NCI-H1436 treated with DMSO at 0.1 percent for 48 hours (cell line): ENCODE data around the gene DEPP1.

Experiments
- DNase-seq: peaks from one replicate; lab custom pipeline; 2025; lab: John Stamatoyannopoulos, UW

DEPP1 gene

GRCh38 chr10:44932517-44933450, 45.8 kb downstream of the DEPP1 start:
- DNase-seq: no peak

- DNase-seq: no peak
Measured at GRCh38 chr10:44931621-44932516, 46.7 kb downstream of the DEPP1 start.

- DNase-seq: no peak
Measured at GRCh38 chr10:44930904-44931620, 47.5 kb downstream of the DEPP1 start.

GRCh38 chr10:44929356-44930255, 49.0 kb downstream of the DEPP1 start:
- DNase-seq: no peak

- no peak for DNase-seq
Measured at GRCh38 chr10:44928462-44928861, 50.1 kb downstream of the DEPP1 start.

GRCh38 chr10:44927352-44927751, 51.3 kb downstream of the DEPP1 start:
- no peak for DNase-seq

- no peak for DNase-seq
Measured at GRCh38 chr10:44926751-44927351, 51.8 kb downstream of the DEPP1 start.
